HG03354 (cell line): Measurements from ENCODE around the gene OTULINL.

Experiments
- ATAC-seq: cut with Tn5 transposase; IDR thresholded peaks from one replicate; pipeline ENCODE4 v1.9.1; 2021; ENCODE audit warnings: mild to moderate bottlenecking; ENCODE audit not compliant: unreplicated experiment, poor library complexity, severe bottlenecking

The OTULINL gene

DNA sequence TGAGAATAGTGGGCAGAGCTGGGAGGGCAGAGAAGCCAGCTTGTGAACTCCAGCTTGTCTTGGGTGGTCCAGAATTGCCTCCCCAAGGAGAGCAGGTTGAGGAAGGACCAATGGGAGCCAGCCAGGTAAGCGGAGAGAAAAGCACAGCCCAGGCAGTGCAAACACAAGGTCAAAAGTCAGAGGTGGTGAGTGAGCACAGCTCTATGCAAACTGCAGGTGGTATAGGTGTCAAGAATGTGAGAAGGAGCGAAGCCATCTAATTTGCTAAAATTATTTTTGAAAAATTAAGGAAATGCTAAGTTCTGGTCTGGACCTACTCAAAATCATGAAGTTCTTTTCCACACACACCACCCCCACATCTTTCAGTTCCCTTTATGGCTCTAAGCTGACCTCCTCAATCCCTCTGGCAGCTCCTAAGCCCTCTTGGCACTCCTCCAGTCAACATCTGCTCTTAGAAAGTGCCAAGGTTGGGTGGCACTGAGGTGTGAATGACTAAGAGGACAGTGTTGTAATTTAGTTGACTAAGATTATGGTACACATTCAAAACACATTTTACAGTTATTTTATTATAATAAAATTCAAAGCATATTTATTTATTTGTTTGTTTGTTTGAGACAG is 6.6 kb upstream of the OTULINL start:
- ATAC-seq = no peak

DNA sequence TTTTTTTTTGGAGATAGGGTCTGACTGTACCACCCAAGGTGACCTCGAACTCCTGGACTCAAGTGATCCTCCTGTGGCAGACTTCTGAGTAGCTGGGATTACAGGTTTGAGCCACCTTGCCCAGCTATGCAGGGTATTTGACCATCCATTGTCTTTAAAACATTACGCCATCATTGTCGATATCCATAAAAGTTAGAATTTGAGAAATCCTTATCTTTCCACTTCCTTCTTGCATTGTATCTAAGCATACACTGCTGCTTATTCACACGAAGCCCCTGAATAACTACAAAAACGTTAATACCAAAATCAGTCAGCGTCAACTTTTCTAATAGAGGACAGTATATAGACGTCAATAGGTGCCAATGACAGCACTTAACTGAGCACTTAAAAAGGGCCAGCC is 5.4 kb upstream of the OTULINL start:
- no peak for ATAC-seq

- ATAC-seq = no peak
These were observed 4.4 kb upstream of the OTULINL start for GRCh38 chr5:14577079-14577725.

GRCh38 chr5:14577971-14578370 is 3.6 kb upstream of the OTULINL start:
- no peak for ATAC-seq

DNA sequence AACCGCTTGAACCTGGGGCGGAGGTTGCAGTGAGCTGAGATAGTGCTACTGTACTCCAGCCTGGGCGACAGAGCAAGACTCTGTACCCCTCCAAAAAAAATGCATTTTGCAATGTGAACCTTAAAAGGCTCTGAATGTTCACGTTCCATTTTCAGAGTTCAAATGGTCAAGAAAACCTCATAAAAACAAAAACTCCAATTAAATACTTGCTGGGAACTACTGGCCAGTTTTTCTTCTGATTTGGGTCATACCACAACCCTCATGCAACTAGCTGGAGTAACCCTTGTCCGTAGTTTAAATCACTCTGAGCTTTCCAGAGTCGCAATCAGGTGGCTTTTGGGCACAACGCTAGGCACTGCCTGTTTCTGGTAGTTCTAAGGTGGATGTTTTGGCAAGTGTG is 2.3 kb upstream of the OTULINL start:
- ATAC-seq = no peak

DNA sequence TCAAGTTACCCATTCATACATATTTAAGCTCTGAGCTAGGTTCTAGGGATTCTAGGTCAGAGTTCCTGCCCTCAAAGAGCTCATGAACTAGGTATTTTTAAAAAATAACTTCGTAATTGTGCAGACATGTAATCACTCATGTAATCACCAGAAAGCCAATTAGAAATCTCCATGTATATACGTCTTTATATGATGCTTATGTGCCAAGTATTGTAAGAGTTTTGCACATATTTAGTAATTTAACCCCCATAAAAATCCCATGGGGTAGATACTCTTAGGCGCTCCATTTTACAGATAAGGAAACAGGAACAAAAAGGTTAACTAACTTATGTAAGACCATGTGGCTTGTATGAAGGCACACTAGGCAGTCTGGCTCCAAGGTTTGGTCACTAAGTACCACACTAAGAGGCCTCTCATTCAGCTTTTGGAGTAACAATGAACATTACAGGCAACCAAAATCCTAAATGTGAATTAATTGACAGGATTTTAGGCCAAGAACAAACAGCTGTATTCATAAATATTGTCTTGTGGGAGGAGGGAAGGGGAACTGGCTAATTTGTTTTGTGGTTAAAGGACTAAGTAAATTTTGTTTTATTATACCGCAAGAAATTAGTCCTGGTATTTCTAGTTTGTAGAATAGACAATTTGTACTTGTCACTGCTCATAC is 1.7 kb upstream of the OTULINL start:
- ATAC-seq = no peak

GRCh38 chr5:14580398-14581034 is 1.1 kb upstream of the OTULINL start:
- ATAC-seq = no peak

- peak; percentile 89 for ATAC-seq
These were observed 552 bp downstream of the OTULINL start for GRCh38 chr5:14581891-14582796.

DNA sequence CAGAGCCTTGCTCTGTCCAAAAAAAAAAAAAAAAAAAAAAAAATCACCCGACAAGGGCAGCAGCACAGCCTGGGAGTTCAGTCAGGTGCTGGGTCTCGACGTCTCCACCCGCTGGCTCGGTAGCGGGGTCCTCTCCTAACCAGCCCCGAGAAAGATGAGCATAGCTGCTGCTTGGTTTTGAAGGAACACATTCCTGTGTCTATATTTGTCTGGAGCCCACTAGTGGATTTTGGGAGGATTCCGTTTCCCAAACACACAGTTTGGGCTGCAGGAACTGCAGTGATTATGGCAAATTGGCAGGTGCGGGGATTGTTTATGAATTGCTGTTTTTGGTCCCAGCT is 1.2 kb downstream of the OTULINL start:
- ATAC-seq = no peak

DNA sequence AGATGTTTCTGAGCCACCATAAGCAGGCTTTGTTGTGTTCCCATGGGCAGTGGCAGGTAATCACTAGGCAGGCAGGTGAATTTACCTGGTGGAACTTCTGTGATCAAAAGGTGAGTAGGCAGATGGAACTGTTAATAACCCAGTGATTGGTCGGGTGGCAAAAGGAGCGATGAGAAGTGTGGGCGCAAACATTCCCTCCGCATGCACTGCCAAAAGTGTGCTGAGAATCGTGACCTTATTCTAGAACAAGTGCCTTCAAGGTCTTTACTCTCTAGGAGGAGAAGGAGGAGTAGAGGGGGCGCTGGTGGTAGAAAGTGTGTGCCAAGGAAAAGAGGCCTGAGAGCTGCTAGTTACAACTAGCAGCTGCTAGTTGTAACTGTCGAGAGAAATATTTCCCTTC is 3.3 kb downstream of the OTULINL start:
- ATAC-seq = no peak

- no peak for ATAC-seq
These were observed 5.6 kb downstream of the OTULINL start for GRCh38 chr5:14587150-14587549.

DNA sequence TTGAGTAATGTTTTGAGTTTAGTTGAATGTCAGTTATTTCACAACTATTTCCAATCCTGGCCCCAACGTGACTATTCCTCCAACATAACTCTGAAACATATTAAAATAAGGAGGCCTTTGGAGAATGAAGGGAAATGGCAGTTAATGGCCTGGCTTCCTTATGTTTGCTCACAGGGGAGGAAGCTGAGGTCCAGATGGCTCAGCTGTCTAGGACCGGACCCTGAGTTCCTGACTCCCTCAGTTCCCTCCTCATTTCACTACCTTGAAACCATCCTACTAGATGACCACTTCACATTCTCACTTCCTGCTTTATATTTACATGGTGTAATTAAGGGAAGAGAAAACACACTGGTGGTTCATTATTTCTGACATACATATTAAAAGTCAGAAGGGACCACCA is 6.6 kb downstream of the OTULINL start:
- no peak for ATAC-seq

- no peak for ATAC-seq
These were observed 7.4 kb downstream of the OTULINL start for GRCh38 chr5:14588758-14589543.

- ATAC-seq = no peak
These were observed 9.4 kb downstream of the OTULINL start for GRCh38 chr5:14590949-14591348.

- no peak for ATAC-seq
These were observed 10.0 kb downstream of the OTULINL start for GRCh38 chr5:14591548-14591947.

- peak; percentile 35 for ATAC-seq
These were observed 11.9 kb downstream of the OTULINL start for GRCh38 chr5:14593326-14594021.

DNA sequence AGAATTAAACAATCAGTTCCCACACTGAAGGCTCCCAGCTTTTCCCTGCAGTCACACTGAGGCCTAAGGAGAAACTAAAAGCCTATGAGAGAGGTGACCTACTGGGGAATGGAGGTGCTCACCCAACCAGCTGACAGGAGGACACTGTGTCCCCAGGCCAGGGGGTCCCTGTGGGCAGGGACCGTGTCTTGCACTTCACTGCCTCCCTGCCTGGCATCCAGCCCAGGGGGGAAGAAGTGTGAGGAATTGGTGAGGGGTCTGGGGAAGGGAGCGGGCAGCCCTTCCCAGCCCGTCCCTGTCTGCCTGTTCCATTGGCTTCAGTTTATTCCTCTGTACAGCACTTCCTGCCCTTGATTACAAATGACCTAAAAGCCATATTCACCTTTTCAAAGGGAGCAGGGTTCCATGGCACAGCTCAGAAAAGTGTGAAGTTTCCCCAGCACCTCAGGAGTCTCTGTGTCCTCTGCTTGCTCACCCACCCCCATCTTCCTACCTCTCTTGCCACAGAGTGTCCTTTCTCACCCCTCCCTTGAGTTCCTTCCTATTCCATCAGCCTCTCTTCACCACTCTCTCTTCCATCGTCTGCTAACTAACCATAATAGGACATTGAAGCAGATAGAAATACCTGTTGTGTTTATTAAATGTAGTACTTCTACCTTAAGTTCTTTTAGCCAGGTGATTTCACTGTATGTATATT is 12.9 kb downstream of the OTULINL start:
- ATAC-seq = no peak

- peak; percentile 83 for ATAC-seq
These were observed 13.6 kb downstream of the OTULINL start for GRCh38 chr5:14595189-14595588.
